Measurements from ENCODE around the gene BGN.

The BGN gene

DNA sequence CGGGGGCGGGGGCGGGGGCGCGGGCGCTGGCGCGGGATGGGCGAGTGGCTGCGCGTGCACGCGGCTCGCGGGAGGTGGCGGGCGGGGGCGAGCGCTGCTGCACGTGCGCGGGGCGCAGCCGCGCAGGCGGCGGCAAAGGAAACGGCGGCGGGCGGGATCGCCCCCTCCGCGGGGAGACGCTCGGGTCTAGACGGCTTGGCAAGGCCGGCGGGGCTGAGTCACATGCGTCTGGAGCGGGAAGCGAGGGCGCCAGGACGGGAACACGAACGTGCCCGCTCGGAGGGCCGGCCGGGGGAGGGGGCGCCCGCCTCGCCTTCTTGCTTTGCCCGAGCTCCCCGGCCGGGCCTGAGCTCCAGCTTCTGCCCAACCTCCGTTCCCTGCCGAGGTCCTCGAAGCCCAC is 20.1 kb upstream of the BGN start:
- in situ Hi-C loops (cut with HindIII; ENCODE audit: low sequenced_read_pairs) = no loop called here
- no peak for DNase-seq (ENCODE audit: low read depth)
- TF ChIP-seq, protein P1, sequence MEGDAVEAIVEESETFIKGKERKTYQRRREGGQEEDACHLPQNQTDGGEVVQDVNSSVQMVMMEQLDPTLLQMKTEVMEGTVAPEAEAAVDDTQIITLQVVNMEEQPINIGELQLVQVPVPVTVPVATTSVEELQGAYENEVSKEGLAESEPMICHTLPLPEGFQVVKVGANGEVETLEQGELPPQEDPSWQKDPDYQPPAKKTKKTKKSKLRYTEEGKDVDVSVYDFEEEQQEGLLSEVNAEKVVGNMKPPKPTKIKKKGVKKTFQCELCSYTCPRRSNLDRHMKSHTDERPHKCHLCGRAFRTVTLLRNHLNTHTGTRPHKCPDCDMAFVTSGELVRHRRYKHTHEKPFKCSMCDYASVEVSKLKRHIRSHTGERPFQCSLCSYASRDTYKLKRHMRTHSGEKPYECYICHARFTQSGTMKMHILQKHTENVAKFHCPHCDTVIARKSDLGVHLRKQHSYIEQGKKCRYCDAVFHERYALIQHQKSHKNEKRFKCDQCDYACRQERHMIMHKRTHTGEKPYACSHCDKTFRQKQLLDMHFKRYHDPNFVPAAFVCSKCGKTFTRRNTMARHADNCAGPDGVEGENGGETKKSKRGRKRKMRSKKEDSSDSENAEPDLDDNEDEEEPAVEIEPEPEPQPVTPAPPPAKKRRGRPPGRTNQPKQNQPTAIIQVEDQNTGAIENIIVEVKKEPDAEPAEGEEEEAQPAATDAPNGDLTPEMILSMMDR (IDR thresholded peaks at IDR 0.05; ENCODE audit: low read depth, low read length, missing control alignments) = no peak
- H3K4me3 ChIP-seq (ENCODE audit: low read depth, low read length) = no peak overlapping the region

DNA sequence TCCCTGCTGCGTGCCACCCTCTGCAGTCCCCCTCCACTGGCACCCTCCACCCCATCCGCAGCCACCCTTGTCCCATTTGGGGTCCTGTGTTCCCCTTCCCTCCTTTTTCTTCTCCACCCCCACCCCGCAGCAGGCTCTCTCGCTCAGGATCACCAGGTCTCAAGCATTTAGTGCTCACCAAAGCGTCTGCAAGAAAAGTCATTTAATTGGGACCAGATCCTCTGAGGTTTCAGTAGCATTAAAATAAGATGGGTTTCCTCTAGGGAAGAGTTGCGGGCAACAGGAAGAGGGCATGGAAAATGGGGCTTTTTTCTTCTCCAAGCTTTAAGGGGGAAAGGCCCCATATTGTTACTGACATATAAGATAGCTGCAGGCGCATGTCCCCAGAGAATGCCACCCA is 19.5 kb upstream of the BGN start:
- DNase-seq (ENCODE audit: low read depth) = no peak
- in situ Hi-C loops (cut with HindIII; ENCODE audit: low sequenced_read_pairs) = no loop called here
- no peak overlapping the region for H3K4me3 ChIP-seq (ENCODE audit: low read depth, low read length)
- TF ChIP-seq, protein P1 (IDR thresholded peaks at IDR 0.05; ENCODE audit: low read depth, low read length, missing control alignments) = no peak

DNA sequence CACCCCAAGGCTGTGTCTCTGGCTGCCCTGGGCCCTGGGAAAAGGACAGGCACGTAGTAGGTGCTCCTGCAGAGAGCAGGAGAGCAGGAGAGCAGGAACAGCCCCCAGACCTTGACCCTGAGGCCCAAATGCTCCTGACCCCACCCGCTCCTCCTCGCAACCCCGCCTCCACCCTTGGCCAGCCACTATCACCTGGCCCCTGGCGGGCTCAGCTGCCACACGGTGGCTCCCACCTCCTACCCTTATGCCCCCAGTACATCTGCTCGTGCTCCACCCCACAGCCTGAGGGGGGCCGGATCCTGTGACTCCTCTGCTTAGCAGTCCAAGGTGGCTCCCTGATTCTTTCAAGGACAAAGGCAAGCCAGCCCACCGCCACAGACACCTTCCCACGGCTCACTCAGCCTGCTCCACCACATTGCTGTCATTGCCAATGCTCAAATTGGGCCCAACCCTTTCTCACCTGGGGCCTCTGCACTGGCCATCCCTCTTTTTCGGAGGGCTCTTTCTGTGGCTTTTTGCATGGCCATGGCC is 19.0 kb upstream of the BGN start:
- no peak overlapping the region for H3K4me3 ChIP-seq (ENCODE audit: low read depth, low read length)
- in situ Hi-C loops (cut with HindIII; ENCODE audit: low sequenced_read_pairs) = no loop called here

GRCh38 chrX:153476666-153477363 is 18.0 kb upstream of the BGN start:
- TF ChIP-seq, protein P1 (IDR thresholded peaks at IDR 0.05; ENCODE audit: low read depth, low read length, missing control alignments) = no peak
- DNase-seq (ENCODE audit: low read depth) = no peak
- in situ Hi-C loops (cut with HindIII; ENCODE audit: low sequenced_read_pairs) = no loop called here
- no peak overlapping the region for H3K4me3 ChIP-seq (ENCODE audit: low read depth, low read length)

More for the DNA sequence above, 19.0 kb upstream of the BGN start:
- no peak for DNase-seq (ENCODE audit: low read depth)
- TF ChIP-seq, protein P1 (IDR thresholded peaks at IDR 0.05; ENCODE audit: low read depth, low read length, missing control alignments) = no peak

DNA sequence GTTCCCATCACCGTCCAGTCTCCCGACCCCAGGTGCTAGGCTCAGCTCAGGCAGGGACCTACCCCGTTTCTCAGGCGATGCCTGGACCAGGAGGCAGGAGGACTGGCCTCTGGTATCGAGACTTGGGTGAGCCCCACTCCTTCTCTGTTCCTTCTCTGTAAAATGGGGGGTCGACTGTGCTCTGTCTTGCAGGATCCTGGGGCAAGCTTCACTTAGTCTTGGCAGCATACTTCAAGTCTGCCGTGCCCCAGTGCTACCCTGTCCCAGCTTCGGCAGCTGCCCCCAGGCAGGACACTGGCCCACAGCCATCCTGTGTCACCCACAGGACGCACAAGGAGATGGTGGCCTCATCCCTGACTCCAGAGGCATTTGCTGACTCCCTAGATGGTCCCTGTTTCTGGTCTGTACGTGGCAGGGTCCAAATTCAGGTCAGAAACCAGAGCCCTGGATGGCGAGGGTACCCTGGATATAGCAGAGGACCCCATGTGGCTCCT is 17.4 kb upstream of the BGN start:
- in situ Hi-C loops (cut with HindIII; ENCODE audit: low sequenced_read_pairs) = no loop called here
- H3K4me3 ChIP-seq (ENCODE audit: low read depth, low read length) = no peak overlapping the region
- TF ChIP-seq, protein P1 (IDR thresholded peaks at IDR 0.05; ENCODE audit: low read depth, low read length, missing control alignments) = no peak
- DNase-seq (ENCODE audit: low read depth) = no peak

- TF ChIP-seq, protein P1 (IDR thresholded peaks at IDR 0.05; ENCODE audit: low read depth, low read length, missing control alignments) = no peak
- DNase-seq (ENCODE audit: low read depth) = no peak
- H3K4me3 ChIP-seq (ENCODE audit: low read depth, low read length) = no peak overlapping the region
- in situ Hi-C loops (cut with HindIII; ENCODE audit: low sequenced_read_pairs) = no loop called here
These were observed 16.9 kb upstream of the BGN start for GRCh38 chrX:153477901-153478300.

Data from astrocyte of the cerebellum (primary cell).